ENCODE data around the gene COPA. TPM values are rescaled to one million over a fixed set of nuclear protein-coding genes. Genes with fewer than 3 reads are reported as not detected.

Gene COPA
- total and polyA plus RNA-seq, 8 donors, result 42.4 to 243 (median 85.2) TPM

- no peak overlapping the region for H3K27ac ChIP-seq
- TF ChIP-seq CTCF (IDR thresholded peaks at IDR 0.05), result no peak
- no peak for TF ChIP-seq POLR2A (IDR thresholded peaks at IDR 0.05)
- TF ChIP-seq POLR2AphosphoS5 (IDR thresholded peaks at IDR 0.05), result no peak
- no peak for TF ChIP-seq EP300 (IDR thresholded peaks at IDR 0.05)
- peaks cover 5 to 21% (median 16%) of the 10 kb centered on the region in 4 donors for H3K36me3 ChIP-seq
- no peak for DNase-seq
- 64 to 78% (median 73%) methylated on average over 12 of the region's 12 CpGs for WGBS, 5 donors
- peaks cover 0 to 14% (median 0%) of the 10 kb centered on the region in 3 donors for H3K27me3 ChIP-seq
- H3K4me1 ChIP-seq, result no peaks in the 10 kb centered on the region
- intact Hi-C loops (cut with DNase I; ENCODE audit: low total_unique reads), result no loop called here
- H3K4me3 ChIP-seq, result no peak overlapping the region
- H3K9me3 ChIP-seq, result no peaks in the 10 kb centered on the region
Observed at GRCh38 chr1:160363951-160364735, 21.1 kb upstream of the COPA start.

GRCh38 chr1:160363010-160363409, 20.0 kb upstream of the COPA start:
- 21 to 52% (median 49%) methylated on average over 2 to 5 of the region's 5 CpGs for WGBS, 5 donors
- no peak for TF ChIP-seq EP300 (IDR thresholded peaks at IDR 0.05)
- no peak for TF ChIP-seq POLR2A (IDR thresholded peaks at IDR 0.05)
- no peak for TF ChIP-seq POLR2AphosphoS5 (IDR thresholded peaks at IDR 0.05)
- TF ChIP-seq CTCF (IDR thresholded peaks at IDR 0.05), result no peak

GRCh38 chr1:160362168-160362957, 19.3 kb upstream of the COPA start:
- no peaks in the 10 kb centered on the region for H3K4me1 ChIP-seq
- H3K36me3 ChIP-seq, result peaks cover 13 to 39% (median 33%) of the 10 kb centered on the region in 4 donors
- DNase-seq, result no peak
- H3K27ac ChIP-seq, result no peak overlapping the region
- WGBS, 5 donors, result 65 to 74% (median 66%) methylated on average over 9 of the region's 9 CpGs
- no peak for TF ChIP-seq POLR2AphosphoS5 (IDR thresholded peaks at IDR 0.05)
- TF ChIP-seq EP300 (IDR thresholded peaks at IDR 0.05), result no peak
- TF ChIP-seq POLR2A (IDR thresholded peaks at IDR 0.05), result no peak
- TF ChIP-seq CTCF (IDR thresholded peaks at IDR 0.05), result no peak
- no peak overlapping the region for H3K4me3 ChIP-seq
- intact Hi-C loops (cut with DNase I; ENCODE audit: low total_unique reads), result no loop called here
- no peaks in the 10 kb centered on the region for H3K9me3 ChIP-seq
- peaks cover 0 to 10% (median 0%) of the 10 kb centered on the region in 3 donors for H3K27me3 ChIP-seq

More at GRCh38 chr1:160363010-160363409, 20.0 kb upstream of the COPA start:
- intact Hi-C loops (cut with DNase I; ENCODE audit: low total_unique reads), result no loop called here
- H3K27ac ChIP-seq, result no peak overlapping the region
- peaks cover 7 to 32% (median 27%) of the 10 kb centered on the region in 4 donors for H3K36me3 ChIP-seq
- H3K27me3 ChIP-seq, result peaks cover 0 to 14% (median 0%) of the 10 kb centered on the region in 3 donors
- no peaks in the 10 kb centered on the region for H3K9me3 ChIP-seq
- H3K4me3 ChIP-seq, result no peak overlapping the region
- DNase-seq, result no peak
- H3K4me1 ChIP-seq, result no peaks in the 10 kb centered on the region

GRCh38 chr1:160361814-160362167, 18.7 kb upstream of the COPA start:
- Histone ChIP-seq H3K36me3 (peaks cover 16 to 45% (median 39%) of the 10 kb centered on the region in 4 donors), H3K9me3 (no peaks in the 10 kb centered on the region), H3K27me3 (peaks cover 0 to 5% (median 0%) of the 10 kb centered on the region in 3 donors), H3K4me3 (no peak overlapping the region), H3K27ac (no peak overlapping the region), H3K4me1 (no peaks in the 10 kb centered on the region)
- TF ChIP-seq CTCF (IDR thresholded peaks at IDR 0.05) (no peak), EP300 (IDR thresholded peaks at IDR 0.05) (no peak), POLR2A (IDR thresholded peaks at IDR 0.05) (no peak), POLR2AphosphoS5 (IDR thresholded peaks at IDR 0.05) (no peak)
- 69 to 85% (median 78%) methylated on average over 4 of the region's 4 CpGs for WGBS, 5 donors
- DNase-seq, result no peak
- intact Hi-C loops (cut with DNase I; ENCODE audit: low total_unique reads), result no loop called here

Measured in stomach (tissue), 9 donors.